ENCODE measurements around the gene NUFIP1.

DNA sequence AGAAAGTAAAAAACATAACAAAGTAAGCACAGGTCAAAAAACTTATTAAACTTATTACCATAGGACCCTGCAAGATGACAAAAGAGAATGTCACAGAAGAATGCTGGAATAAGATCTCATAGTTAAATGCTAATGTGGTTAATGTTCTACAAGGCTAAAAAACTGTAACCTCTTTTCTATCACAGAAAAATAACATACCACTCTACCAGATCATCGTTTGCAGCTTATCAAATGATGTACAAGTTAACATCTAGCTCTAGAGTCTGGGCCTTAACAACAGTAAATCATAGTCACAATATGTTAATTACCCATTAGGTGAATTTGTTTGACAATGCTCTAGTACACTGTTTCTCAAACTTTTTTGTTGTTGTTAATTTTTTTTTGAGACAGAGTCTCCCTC, 53.0 kb downstream of the NUFIP1 start:
- TF ChIP-seq, protein P1, sequence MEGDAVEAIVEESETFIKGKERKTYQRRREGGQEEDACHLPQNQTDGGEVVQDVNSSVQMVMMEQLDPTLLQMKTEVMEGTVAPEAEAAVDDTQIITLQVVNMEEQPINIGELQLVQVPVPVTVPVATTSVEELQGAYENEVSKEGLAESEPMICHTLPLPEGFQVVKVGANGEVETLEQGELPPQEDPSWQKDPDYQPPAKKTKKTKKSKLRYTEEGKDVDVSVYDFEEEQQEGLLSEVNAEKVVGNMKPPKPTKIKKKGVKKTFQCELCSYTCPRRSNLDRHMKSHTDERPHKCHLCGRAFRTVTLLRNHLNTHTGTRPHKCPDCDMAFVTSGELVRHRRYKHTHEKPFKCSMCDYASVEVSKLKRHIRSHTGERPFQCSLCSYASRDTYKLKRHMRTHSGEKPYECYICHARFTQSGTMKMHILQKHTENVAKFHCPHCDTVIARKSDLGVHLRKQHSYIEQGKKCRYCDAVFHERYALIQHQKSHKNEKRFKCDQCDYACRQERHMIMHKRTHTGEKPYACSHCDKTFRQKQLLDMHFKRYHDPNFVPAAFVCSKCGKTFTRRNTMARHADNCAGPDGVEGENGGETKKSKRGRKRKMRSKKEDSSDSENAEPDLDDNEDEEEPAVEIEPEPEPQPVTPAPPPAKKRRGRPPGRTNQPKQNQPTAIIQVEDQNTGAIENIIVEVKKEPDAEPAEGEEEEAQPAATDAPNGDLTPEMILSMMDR (IDR thresholded peaks at IDR 0.05) = no peak
- no peak for TF ChIP-seq POLR2A (IDR thresholded peaks at IDR 0.05)
